Mesothelial cell of epicardium (in vitro differentiated cells): Measurements from ENCODE around the gene ORC4. TPM values are rescaled to one million over a fixed set of nuclear protein-coding genes. Genes with fewer than 3 reads are reported as not detected.

Experiments used
- DNase-seq, 2 experiments: peaks; one replicate each; pipeline ENCODE4 v3.0.0; 2021; ENCODE audit warnings: low spot score in 2 of 2; ENCODE audit not compliant: unreplicated experiment in 2 of 2
- H3K27ac Mint-ChIP-seq: 2 replicates; pipeline ENCODE4 v1.8.0; 2021; ENCODE audit warnings: mixed read lengths
- H3K27me3 Mint-ChIP-seq: 2 replicates; pipeline ENCODE4 v1.8.0; 2021; ENCODE audit warnings: low read depth, mixed read lengths
- H3K36me3 Mint-ChIP-seq: 2 replicates; pipeline ENCODE4 v1.8.0; 2021; ENCODE audit warnings: mixed read lengths
- H3K4me1 Mint-ChIP-seq: 2 replicates; pipeline ENCODE4 v1.8.0; 2021; ENCODE audit warnings: mixed read lengths
- H3K4me3 Mint-ChIP-seq: 2 replicates; pipeline ENCODE4 v1.8.0; 2021; ENCODE audit warnings: mild to moderate bottlenecking, moderate library complexity, mixed read lengths
- H3K9me3 Mint-ChIP-seq: 2 replicates; pipeline ENCODE4 v1.8.0; 2021; ENCODE audit warnings: mixed read lengths
- CTCF ChIP-seq: fragments of 200-600 bp; sonication (generic); IDR thresholded peaks from one replicate; pipeline ENCODE4 v1.5.0; 2021; ENCODE audit warnings: antibody characterized with exemption; ENCODE audit not compliant: unreplicated experiment
- total RNA-seq: library from RNA; stranded (reverse); gene quantifications from 3 replicates; pipeline ENCODE4 v1.2.1, GENCODE V29; 2021

ORC4 gene
- total RNA-seq, 1 donor from 2014 or later: 69.8 TPM

- TF ChIP-seq CTCF: no peak
- H3K9me3 Mint-ChIP-seq: peaks cover 2% of the 10 kb centered on the region
- H3K4me3 Mint-ChIP-seq: no peak overlapping the region
- H3K27me3 Mint-ChIP-seq: no peaks in the 10 kb centered on the region
- H3K4me1 Mint-ChIP-seq: peaks cover 21% of the 10 kb centered on the region
- H3K27ac Mint-ChIP-seq: no peak overlapping the region
- no peak for DNase-seq
- H3K36me3 Mint-ChIP-seq: peaks cover 2% of the 10 kb centered on the region
Observed at GRCh38 chr2:147888680-147889079, 131.9 kb downstream of the ORC4 start.

GRCh38 chr2:147886136-147886535, 134.4 kb downstream of the ORC4 start:
- H3K36me3 Mint-ChIP-seq: no peaks in the 10 kb centered on the region
- no peak overlapping the region for H3K4me3 Mint-ChIP-seq
- no peak for TF ChIP-seq CTCF
- H3K27me3 Mint-ChIP-seq: no peaks in the 10 kb centered on the region
- no peak for DNase-seq
- no peaks in the 10 kb centered on the region for H3K9me3 Mint-ChIP-seq
- H3K27ac Mint-ChIP-seq: no peak overlapping the region
- H3K4me1 Mint-ChIP-seq: peaks cover 22% of the 10 kb centered on the region

- H3K36me3 Mint-ChIP-seq: no peaks in the 10 kb centered on the region
- peaks cover 22% of the 10 kb centered on the region for H3K4me1 Mint-ChIP-seq
- no peak for DNase-seq
- H3K27ac Mint-ChIP-seq: peak overlapping the region; percentile 74
- H3K27me3 Mint-ChIP-seq: no peaks in the 10 kb centered on the region
- no peak for TF ChIP-seq CTCF
- H3K9me3 Mint-ChIP-seq: no peaks in the 10 kb centered on the region
- H3K4me3 Mint-ChIP-seq: no peak overlapping the region
Observed at GRCh38 chr2:147884830-147885229, 135.7 kb downstream of the ORC4 start.

GRCh38 chr2:147882631-147883030, 137.9 kb downstream of the ORC4 start:
- Mint-ChIP-seq H3K27me3 (no peaks in the 10 kb centered on the region), H3K9me3 (no peaks in the 10 kb centered on the region)
- TF ChIP-seq CTCF: no peak

More at GRCh38 chr2:147882631-147883030, 137.9 kb downstream of the ORC4 start:
- Mint-ChIP-seq H3K4me3 (no peak overlapping the region), H3K4me1 (peaks cover 21% of the 10 kb centered on the region), H3K36me3 (peaks cover 2% of the 10 kb centered on the region), H3K27ac (peak overlapping the region; percentile 6)
- DNase-seq: no peak

Other genes starting within 250 kb of the ORC4 start
- 29.7 to 33.3 TPM (median 31.3 TPM) in 3 replicates for gene ACVR2A, start 175.7 kb downstream of the ORC4 start, total RNA-seq
- 90.7 to 100 TPM (median 97.8 TPM) in 3 replicates for gene MBD5, start 354 bp upstream of the ORC4 start, total RNA-seq